ENCODE data around the gene ZNF485.
"Not testable (repeated sequence)": the region's sequence is repeated elsewhere in the genome, so short reads cannot be mapped to it uniquely, and the experiment has no call there.

ZNF485 gene

GRCh38 chr10:43628956-43629355 lies 22.7 kb downstream of the ZNF485 start:
- TF ChIP-seq CTCF (IDR thresholded peaks at IDR 0.05; ENCODE audit: low read depth, low read length, poor library complexity, severe bottlenecking), result no peak
- no peak for TF ChIP-seq EZH2phosphoT487 (IDR thresholded peaks at IDR 0.05; ENCODE audit: borderline replicate concordance, low read length)
- H4K20me1 ChIP-seq (ENCODE audit: control insufficient read depth, insufficient read depth, low read depth, low read length), result no peaks in the 10 kb centered on the region
- no peaks in the 10 kb centered on the region; the same call in 1 of the 2 replicates for H3K9me3 ChIP-seq (ENCODE audit: control insufficient read depth, insufficient read depth, low read length)
- no peaks in the 10 kb centered on the region for H3K36me3 ChIP-seq (ENCODE audit: control insufficient read depth, low read length)
- H3K4me1 ChIP-seq (ENCODE audit: control insufficient read depth, low read length), result no peaks in the 10 kb centered on the region
- no peaks in the 10 kb centered on the region for H3K79me2 ChIP-seq (ENCODE audit: control insufficient read depth, low read length)
- H3F3A ChIP-seq (ENCODE audit: control insufficient read depth, insufficient read depth), result no peaks in the 10 kb centered on the region
- no peak overlapping the region for H3K27ac ChIP-seq (ENCODE audit: low read depth, low read length)
- no peaks in the 10 kb centered on the region for H3K27me3 ChIP-seq (ENCODE audit: control insufficient read depth, low read length)
- no peak overlapping the region for H3K4me2 ChIP-seq (ENCODE audit: low read length)
- H3K9me2 ChIP-seq (replicated peaks; ENCODE audit: control insufficient read depth, low read length), result no peaks in the 10 kb centered on the region
- H3K4me3 ChIP-seq (ENCODE audit: low read length), result no peak overlapping the region

- H3K9me3 ChIP-seq (ENCODE audit: control insufficient read depth, insufficient read depth, low read length); H3K79me2 ChIP-seq (ENCODE audit: control insufficient read depth, low read length); H3K36me3 ChIP-seq (ENCODE audit: control insufficient read depth, low read length); H3K4me2 ChIP-seq (ENCODE audit: low read length); H3K27me3 ChIP-seq (ENCODE audit: control insufficient read depth, low read length); H4K20me1 ChIP-seq (ENCODE audit: control insufficient read depth, insufficient read depth, low read depth, low read length); H3K4me1 ChIP-seq (ENCODE audit: control insufficient read depth, low read length); H3F3A ChIP-seq (ENCODE audit: control insufficient read depth, insufficient read depth); H3K9me2 ChIP-seq (replicated peaks; ENCODE audit: control insufficient read depth, low read length); H3K27ac ChIP-seq (ENCODE audit: low read depth, low read length); H3K4me3 ChIP-seq (ENCODE audit: low read length): not testable (repeated sequence)
These were observed 29.6 kb downstream of the ZNF485 start for GRCh38 chr10:43635816-43636215.

GRCh38 chr10:43640603-43641002 lies 34.4 kb downstream of the ZNF485 start:
- Histone ChIP-seq H3F3A (ENCODE audit: control insufficient read depth, insufficient read depth) (no peaks in the 10 kb centered on the region), H3K4me1 (ENCODE audit: control insufficient read depth, low read length) (no peaks in the 10 kb centered on the region), H3K27ac (ENCODE audit: low read depth, low read length) (no peak overlapping the region), H3K79me2 (ENCODE audit: control insufficient read depth, low read length) (no peaks in the 10 kb centered on the region), H3K27me3 (ENCODE audit: control insufficient read depth, low read length) (no peaks in the 10 kb centered on the region), H3K36me3 (ENCODE audit: control insufficient read depth, low read length) (peaks cover 15% of the 10 kb centered on the region), H3K4me3 (ENCODE audit: low read length) (no peak overlapping the region), H3K9me3 (ENCODE audit: control insufficient read depth, insufficient read depth, low read length) (peaks cover 24% of the 10 kb centered on the region), H3K9me2 (replicated peaks; ENCODE audit: control insufficient read depth, low read length) (no peaks in the 10 kb centered on the region), H3K4me2 (ENCODE audit: low read length) (no peak overlapping the region), H4K20me1 (ENCODE audit: control insufficient read depth, insufficient read depth, low read depth, low read length) (no peaks in the 10 kb centered on the region)
- no peak for TF ChIP-seq EZH2phosphoT487 (IDR thresholded peaks at IDR 0.05; ENCODE audit: borderline replicate concordance, low read length)
- no peak for TF ChIP-seq CTCF (IDR thresholded peaks at IDR 0.05; ENCODE audit: low read depth, low read length, poor library complexity, severe bottlenecking)

- peaks cover 15% of the 10 kb centered on the region for H3K36me3 ChIP-seq (ENCODE audit: control insufficient read depth, low read length)
- no peaks in the 10 kb centered on the region for H3F3A ChIP-seq (ENCODE audit: control insufficient read depth, insufficient read depth)
- peaks cover 7% of the 10 kb centered on the region for H3K4me1 ChIP-seq (ENCODE audit: control insufficient read depth, low read length)
- no peaks in the 10 kb centered on the region for H3K27me3 ChIP-seq (ENCODE audit: control insufficient read depth, low read length)
- H3K9me2 ChIP-seq (replicated peaks; ENCODE audit: control insufficient read depth, low read length), result no peaks in the 10 kb centered on the region
- H4K20me1 ChIP-seq (ENCODE audit: control insufficient read depth, insufficient read depth, low read depth, low read length), result no peaks in the 10 kb centered on the region
- H3K9me3 ChIP-seq (ENCODE audit: control insufficient read depth, insufficient read depth, low read length), result peaks cover 35% of the 10 kb centered on the region
- no peak overlapping the region for H3K4me3 ChIP-seq (ENCODE audit: low read length)
- H3K79me2 ChIP-seq (ENCODE audit: control insufficient read depth, low read length), result no peaks in the 10 kb centered on the region
- H3K4me2 ChIP-seq (ENCODE audit: low read length), result no peak overlapping the region
- no peak for TF ChIP-seq EZH2phosphoT487 (IDR thresholded peaks at IDR 0.05; ENCODE audit: borderline replicate concordance, low read length)
- no peak for TF ChIP-seq CTCF (IDR thresholded peaks at IDR 0.05; ENCODE audit: low read depth, low read length, poor library complexity, severe bottlenecking)
- H3K27ac ChIP-seq (ENCODE audit: low read depth, low read length), result no peak overlapping the region
These were observed 38.0 kb downstream of the ZNF485 start for GRCh38 chr10:43644252-43644651.

Measured in DOHH2 (cell line).